ENCODE measurements around the gene MTG2. TPM values are rescaled to one million over a fixed set of nuclear protein-coding genes. Genes with fewer than 3 reads are reported as not detected.
A peak's percentile ranks its signal among the peaks of the same experiment; 100 is the strongest.

MTG2 gene
- total and polyA plus RNA-seq, 2 of the 13 experiments (the other 11 are each of a cell fraction or from before 2014, with no cell fraction given) = 20.4 to 37.8 TPM

DNA sequence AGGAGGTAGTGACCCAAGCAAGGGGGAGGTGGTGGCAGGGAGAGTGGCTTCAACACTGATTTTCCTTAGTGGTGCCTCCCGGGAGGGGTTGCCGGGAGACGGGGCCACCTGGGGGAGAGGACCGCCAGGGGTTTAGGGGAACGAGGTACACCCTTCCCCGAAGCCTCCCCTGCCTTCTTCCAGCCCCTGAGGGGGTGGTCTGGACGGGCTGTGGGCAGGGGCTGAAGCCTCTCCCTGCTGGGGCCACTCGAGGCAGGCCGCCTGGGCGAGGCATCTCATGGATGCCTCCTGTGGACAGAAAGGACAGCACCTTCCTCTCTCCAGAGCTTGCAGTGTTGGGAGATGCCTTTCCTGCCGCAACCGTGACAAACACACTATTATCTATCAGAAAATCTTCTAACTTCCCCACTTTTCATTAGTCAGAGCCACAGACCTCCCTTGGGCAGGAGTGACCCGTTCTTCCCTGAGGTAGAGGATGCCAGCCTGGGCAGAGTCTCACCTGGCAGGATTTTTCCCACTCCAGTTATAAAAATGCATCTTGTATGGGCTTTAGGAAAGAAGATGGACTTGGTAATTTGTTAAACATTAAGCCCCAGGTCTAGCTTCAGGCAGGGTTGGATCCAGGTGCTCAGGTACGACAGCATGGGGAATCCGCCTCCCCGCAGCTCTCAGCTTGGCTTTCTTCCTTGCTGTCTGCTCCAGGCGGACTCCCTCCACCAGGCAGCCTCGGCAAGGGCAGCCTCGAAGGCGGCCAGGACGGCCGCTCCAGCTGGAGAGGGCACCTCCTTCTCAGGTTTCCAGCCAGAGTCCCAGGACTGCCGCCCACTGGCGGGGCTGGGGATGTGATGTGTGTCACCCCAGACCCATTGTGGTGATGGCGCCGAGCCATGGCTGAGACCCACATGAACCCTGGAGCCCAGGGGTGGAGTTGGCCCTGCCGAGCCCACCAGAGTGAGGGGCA lies 26.2 kb downstream of the MTG2 start (continued):
- TF ChIP-seq ISL2 (CRISPR knock-in tag; IDR thresholded peaks at IDR 0.05) (no peak), ZNF343 (CRISPR knock-in tag; IDR thresholded peaks at IDR 0.05) (no peak), PHF20 (CRISPR knock-in tag; IDR thresholded peaks at IDR 0.05) (no peak), EP300 (IDR thresholded peaks at IDR 0.05; ENCODE audit: low read depth in 2 of 2, low read length in 2 of 2) (no peak), EP300 (CRISPR knock-in tag; IDR thresholded peaks at IDR 0.05; ENCODE audit: borderline replicate concordance) (0 out of 2 replicates have a peak, but pooled peaks have one; percentile 24), MED8 (CRISPR knock-in tag; IDR thresholded peaks at IDR 0.05; ENCODE audit: insufficient replicate concordance) (no peak), TCF7L2 (IDR thresholded peaks at IDR 0.05; ENCODE audit: low read depth, low read length) (no peak), CEBPB (IDR thresholded peaks at IDR 0.05; ENCODE audit: borderline replicate concordance, low read depth, low read length) (no peak)
- TF ChIP-seq, protein P1, sequence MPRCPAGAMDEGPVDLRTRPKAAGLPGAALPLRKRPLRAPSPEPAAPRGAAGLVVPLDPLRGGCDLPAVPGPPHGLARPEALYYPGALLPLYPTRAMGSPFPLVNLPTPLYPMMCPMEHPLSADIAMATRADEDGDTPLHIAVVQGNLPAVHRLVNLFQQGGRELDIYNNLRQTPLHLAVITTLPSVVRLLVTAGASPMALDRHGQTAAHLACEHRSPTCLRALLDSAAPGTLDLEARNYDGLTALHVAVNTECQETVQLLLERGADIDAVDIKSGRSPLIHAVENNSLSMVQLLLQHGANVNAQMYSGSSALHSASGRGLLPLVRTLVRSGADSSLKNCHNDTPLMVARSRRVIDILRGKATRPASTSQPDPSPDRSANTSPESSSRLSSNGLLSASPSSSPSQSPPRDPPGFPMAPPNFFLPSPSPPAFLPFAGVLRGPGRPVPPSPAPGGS (CRISPR knock-in tag; IDR thresholded peaks at IDR 0.05) = no peak
- TF ChIP-seq, protein P2, sequence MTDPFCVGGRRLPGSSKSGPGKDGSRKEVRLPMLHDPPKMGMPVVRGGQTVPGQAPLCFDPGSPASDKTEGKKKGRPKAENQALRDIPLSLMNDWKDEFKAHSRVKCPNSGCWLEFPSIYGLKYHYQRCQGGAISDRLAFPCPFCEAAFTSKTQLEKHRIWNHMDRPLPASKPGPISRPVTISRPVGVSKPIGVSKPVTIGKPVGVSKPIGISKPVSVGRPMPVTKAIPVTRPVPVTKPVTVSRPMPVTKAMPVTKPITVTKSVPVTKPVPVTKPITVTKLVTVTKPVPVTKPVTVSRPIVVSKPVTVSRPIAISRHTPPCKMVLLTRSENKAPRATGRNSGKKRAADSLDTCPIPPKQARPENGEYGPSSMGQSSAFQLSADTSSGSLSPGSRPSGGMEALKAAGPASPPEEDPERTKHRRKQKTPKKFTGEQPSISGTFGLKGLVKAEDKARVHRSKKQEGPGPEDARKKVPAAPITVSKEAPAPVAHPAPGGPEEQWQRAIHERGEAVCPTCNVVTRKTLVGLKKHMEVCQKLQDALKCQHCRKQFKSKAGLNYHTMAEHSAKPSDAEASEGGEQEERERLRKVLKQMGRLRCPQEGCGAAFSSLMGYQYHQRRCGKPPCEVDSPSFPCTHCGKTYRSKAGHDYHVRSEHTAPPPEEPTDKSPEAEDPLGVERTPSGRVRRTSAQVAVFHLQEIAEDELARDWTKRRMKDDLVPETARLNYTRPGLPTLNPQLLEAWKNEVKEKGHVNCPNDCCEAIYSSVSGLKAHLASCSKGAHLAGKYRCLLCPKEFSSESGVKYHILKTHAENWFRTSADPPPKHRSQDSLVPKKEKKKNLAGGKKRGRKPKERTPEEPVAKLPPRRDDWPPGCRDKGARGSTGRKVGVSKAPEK (CRISPR knock-in tag; IDR thresholded peaks at IDR 0.05; ENCODE audit: borderline replicate concordance) = no peak
- TF ChIP-seq, protein P3, sequence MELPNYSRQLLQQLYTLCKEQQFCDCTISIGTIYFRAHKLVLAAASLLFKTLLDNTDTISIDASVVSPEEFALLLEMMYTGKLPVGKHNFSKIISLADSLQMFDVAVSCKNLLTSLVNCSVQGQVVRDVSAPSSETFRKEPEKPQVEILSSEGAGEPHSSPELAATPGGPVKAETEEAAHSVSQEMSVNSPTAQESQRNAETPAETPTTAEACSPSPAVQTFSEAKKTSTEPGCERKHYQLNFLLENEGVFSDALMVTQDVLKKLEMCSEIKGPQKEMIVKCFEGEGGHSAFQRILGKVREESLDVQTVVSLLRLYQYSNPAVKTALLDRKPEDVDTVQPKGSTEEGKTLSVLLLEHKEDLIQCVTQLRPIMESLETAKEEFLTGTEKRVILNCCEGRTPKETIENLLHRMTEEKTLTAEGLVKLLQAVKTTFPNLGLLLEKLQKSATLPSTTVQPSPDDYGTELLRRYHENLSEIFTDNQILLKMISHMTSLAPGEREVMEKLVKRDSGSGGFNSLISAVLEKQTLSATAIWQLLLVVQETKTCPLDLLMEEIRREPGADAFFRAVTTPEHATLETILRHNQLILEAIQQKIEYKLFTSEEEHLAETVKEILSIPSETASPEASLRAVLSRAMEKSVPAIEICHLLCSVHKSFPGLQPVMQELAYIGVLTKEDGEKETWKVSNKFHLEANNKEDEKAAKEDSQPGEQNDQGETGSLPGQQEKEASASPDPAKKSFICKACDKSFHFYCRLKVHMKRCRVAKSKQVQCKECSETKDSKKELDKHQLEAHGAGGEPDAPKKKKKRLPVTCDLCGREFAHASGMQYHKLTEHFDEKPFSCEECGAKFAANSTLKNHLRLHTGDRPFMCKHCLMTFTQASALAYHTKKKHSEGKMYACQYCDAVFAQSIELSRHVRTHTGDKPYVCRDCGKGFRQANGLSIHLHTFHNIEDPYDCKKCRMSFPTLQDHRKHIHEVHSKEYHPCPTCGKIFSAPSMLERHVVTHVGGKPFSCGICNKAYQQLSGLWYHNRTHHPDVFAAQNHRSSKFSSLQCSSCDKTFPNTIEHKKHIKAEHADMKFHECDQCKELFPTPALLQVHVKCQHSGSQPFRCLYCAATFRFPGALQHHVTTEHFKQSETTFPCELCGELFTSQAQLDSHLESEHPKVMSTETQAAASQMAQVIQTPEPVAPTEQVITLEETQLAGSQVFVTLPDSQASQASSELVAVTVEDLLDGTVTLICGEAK (IDR thresholded peaks at IDR 0.05) = no peak
- TF ChIP-seq, protein P3 (CRISPR knock-in tag; IDR thresholded peaks at IDR 0.05) = no peak; the same call in 1 of the 2 replicates

Measured in HepG2 (cell line).